DMS153 treated with DMSO at 0.1 percent for 48 hours (cell line): ENCODE results near the gene PHF23.
"Not testable (repeated sequence)": the region's sequence is repeated elsewhere in the genome, so short reads cannot be mapped to it uniquely, and the experiment has no call there.

Experiments used
- DNase-seq: peaks from one replicate; lab custom pipeline; 2025; ENCODE audit not compliant: unreplicated experiment; lab: John Stamatoyannopoulos, UW

Gene PHF23

GRCh38 chr17:7258731-7259554, 19.7 kb upstream of the PHF23 start:
- DNase-seq = no peak

GRCh38 chr17:7256766-7257456, 17.7 kb upstream of the PHF23 start:
- no peak for DNase-seq

- DNase-seq = no peak
Measured at GRCh38 chr17:7254511-7254910, 15.3 kb upstream of the PHF23 start.

GRCh38 chr17:7253082-7253481, 13.8 kb upstream of the PHF23 start:
- no peak for DNase-seq

- peak; percentile 16 for DNase-seq
Measured at GRCh38 chr17:7252176-7253043, 13.2 kb upstream of the PHF23 start, which contains the start of gene ELP5. TSS of gene ELP5 (plus strand) at chr17:7252215. CDS start at chr17:7252551, 336 bp downstream.

- peak; percentile 64 for DNase-seq
Measured at GRCh38 chr17:7251661-7252175, 12.5 kb upstream of the PHF23 start, which contains the start of gene CTDNEP1. TSS of gene CTDNEP1 (minus strand) at chr17:7251734. CDS start at chr17:7251296, 438 bp downstream.

GRCh38 chr17:7250695-7251627, 11.7 kb upstream of the PHF23 start:
- DNase-seq = no peak

- no peak for DNase-seq
Measured at GRCh38 chr17:7249830-7250229, 10.6 kb upstream of the PHF23 start.

- no peak for DNase-seq
Measured at GRCh38 chr17:7249214-7249613, 10.0 kb upstream of the PHF23 start.

- DNase-seq = no peak
Measured at GRCh38 chr17:7248796-7249195, 9.5 kb upstream of the PHF23 start.

GRCh38 chr17:7246779-7247178, 7.5 kb upstream of the PHF23 start:
- no peak for DNase-seq

GRCh38 chr17:7243838-7244237, 4.6 kb upstream of the PHF23 start:
- not testable (repeated sequence) for DNase-seq

- no peak for DNase-seq
Measured at GRCh38 chr17:7243453-7243729, 4.1 kb upstream of the PHF23 start.

GRCh38 chr17:7242717-7243452, 3.6 kb upstream of the PHF23 start:
- DNase-seq = peak; percentile 47

GRCh38 chr17:7241783-7242716, 2.8 kb upstream of the PHF23 start, which contains the start of gene GABARAP:
TSS of gene GABARAP (minus strand) at chr17:7242449. CDS start at chr17:7242330, 119 bp downstream.
- peak; percentile 48 for DNase-seq

GRCh38 chr17:7241090-7241733, 2.0 kb upstream of the PHF23 start:
- DNase-seq = no peak

- no peak for DNase-seq
Measured at GRCh38 chr17:7240375-7240774, 1.1 kb upstream of the PHF23 start.
